ENCODE measurements around the gene RANBP3.

RANBP3 gene

GRCh38 chr19:5927441-5927821 lies 50.5 kb downstream of the RANBP3 start:
- DNase-seq (ENCODE audit: low spot score) (no peak), FAIRE-seq (no peak)

- FAIRE-seq (no peak), DNase-seq (ENCODE audit: low spot score) (no peak)
These were observed 51.1 kb downstream of the RANBP3 start for GRCh38 chr19:5926641-5927440.

- FAIRE-seq (no peak), DNase-seq (ENCODE audit: low spot score) (no peak)
These were observed 52.0 kb downstream of the RANBP3 start for GRCh38 chr19:5925830-5926427.

- FAIRE-seq: no peak
- DNase-seq (ENCODE audit: low spot score): no peak
These were observed 54.6 kb downstream of the RANBP3 start for GRCh38 chr19:5923356-5923755.

GRCh38 chr19:5922161-5922545 lies 55.8 kb downstream of the RANBP3 start:
- no peak for FAIRE-seq
- no peak for DNase-seq (ENCODE audit: low spot score)

- DNase-seq (ENCODE audit: low spot score) (no peak), FAIRE-seq (no peak)
These were observed 56.3 kb downstream of the RANBP3 start for GRCh38 chr19:5921516-5922160.

GRCh38 chr19:5918463-5919079 lies 59.4 kb downstream of the RANBP3 start:
- no peak for DNase-seq (ENCODE audit: low spot score)

GRCh38 chr19:5917431-5918107 lies 60.4 kb downstream of the RANBP3 start:
- no peak for DNase-seq (ENCODE audit: low spot score)
- no peak for FAIRE-seq

More at GRCh38 chr19:5918463-5919079, 59.4 kb downstream of the RANBP3 start:
- no peak for FAIRE-seq

GRCh38 chr19:5916181-5916708 lies 61.7 kb downstream of the RANBP3 start:
- DNase-seq (ENCODE audit: low spot score) (no peak), FAIRE-seq (no peak)

GRCh38 chr19:5915782-5916165 lies 62.2 kb downstream of the RANBP3 start:
- DNase-seq (ENCODE audit: low spot score) (no peak), FAIRE-seq (no peak)

- no peak for DNase-seq (ENCODE audit: low spot score)
- FAIRE-seq: no peak
These were observed 62.8 kb downstream of the RANBP3 start for GRCh38 chr19:5914946-5915781.

GRCh38 chr19:5914358-5914774 lies 63.6 kb downstream of the RANBP3 start:
- FAIRE-seq (no peak), DNase-seq (ENCODE audit: low spot score) (no peak)

GRCh38 chr19:5913739-5914357 lies 64.1 kb downstream of the RANBP3 start, which contains the start of gene CAPS:
Gene CAPS, plus strand, starts transcription at chr19:5914254. Its CDS starts 153 bp downstream, at chr19:5914407.
- peak; percentile 16 for DNase-seq (ENCODE audit: low spot score)
- no peak for FAIRE-seq

GRCh38 chr19:5911366-5911765 lies 66.6 kb downstream of the RANBP3 start:
- DNase-seq (ENCODE audit: low spot score) (no peak), FAIRE-seq (no peak)

- DNase-seq (ENCODE audit: low spot score) (no peak), FAIRE-seq (no peak)
These were observed 67.4 kb downstream of the RANBP3 start for GRCh38 chr19:5910638-5910907.

- DNase-seq (ENCODE audit: low spot score): no peak
- FAIRE-seq: no peak
These were observed 69.0 kb downstream of the RANBP3 start for GRCh38 chr19:5908773-5909442.

GRCh38 chr19:5907241-5907640 lies 70.7 kb downstream of the RANBP3 start:
- DNase-seq (ENCODE audit: low spot score) (no peak), FAIRE-seq (no peak)

GRCh38 chr19:5905114-5905778 lies 72.7 kb downstream of the RANBP3 start:
- DNase-seq (ENCODE audit: low spot score) (no peak), FAIRE-seq (no peak)

Measured in urothelium cell line (cell line).